Hepatocyte (in vitro differentiated cells): ENCODE measurements around the gene CPLX1.

Experiments used
- EZH2 ChIP-seq: fragments of 200-600 bp; sonication (generic); IDR thresholded peaks from 2 replicates; pipeline ENCODE4 v1.6.1; 2016; ENCODE audit warnings: antibody characterized with exemption, mild to moderate bottlenecking, borderline replicate concordance
- TF ChIP-seq, protein P1 (sequence below): fragments of 200-600 bp; sonication (generic); IDR thresholded peaks from 2 replicates; pipeline ENCODE4 v1.5.1; 2016; ENCODE audit warnings: antibody characterized with exemption, mild to moderate bottlenecking; ENCODE audit not compliant: poor library complexity

DNA sequence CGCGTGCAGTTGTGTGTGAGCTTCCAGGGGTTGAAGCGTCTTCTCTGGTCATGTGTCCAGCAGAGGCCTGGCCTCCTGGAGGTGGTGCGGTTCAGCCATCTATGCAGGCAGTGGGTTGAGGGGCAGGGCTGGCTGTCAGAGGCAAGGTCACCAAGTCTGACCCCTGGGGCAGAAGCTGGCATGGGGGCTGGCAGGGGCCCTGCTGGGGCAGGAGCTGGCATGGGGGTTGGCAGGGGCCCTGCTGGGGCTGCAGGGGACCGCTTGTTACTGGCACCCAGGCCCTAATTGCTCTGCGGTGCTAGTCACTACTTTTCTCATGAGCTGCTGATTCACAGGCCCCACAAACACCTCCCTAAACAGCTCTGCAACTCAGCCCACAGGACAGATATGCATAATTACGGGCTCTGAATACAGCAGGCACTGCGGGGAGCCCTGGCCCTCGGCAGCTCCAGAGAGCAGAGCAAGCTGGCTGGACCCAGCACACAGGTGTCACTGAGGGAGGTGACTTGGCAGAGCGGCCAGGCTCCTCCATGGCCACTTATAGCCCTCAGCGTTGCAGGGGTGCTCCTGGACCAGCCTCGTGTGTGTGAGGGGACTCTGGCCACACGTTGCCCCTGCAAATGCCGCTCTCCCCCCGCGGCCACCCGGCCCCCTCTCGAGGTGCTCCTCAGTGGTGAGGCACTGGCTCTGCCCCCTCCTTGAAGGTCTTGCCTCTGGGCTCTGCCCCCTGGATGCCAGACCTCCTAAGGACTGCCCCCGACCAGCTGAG lies 32.7 kb downstream of the CPLX1 start:
- no peak for TF ChIP-seq EZH2
- TF ChIP-seq, protein P1, sequence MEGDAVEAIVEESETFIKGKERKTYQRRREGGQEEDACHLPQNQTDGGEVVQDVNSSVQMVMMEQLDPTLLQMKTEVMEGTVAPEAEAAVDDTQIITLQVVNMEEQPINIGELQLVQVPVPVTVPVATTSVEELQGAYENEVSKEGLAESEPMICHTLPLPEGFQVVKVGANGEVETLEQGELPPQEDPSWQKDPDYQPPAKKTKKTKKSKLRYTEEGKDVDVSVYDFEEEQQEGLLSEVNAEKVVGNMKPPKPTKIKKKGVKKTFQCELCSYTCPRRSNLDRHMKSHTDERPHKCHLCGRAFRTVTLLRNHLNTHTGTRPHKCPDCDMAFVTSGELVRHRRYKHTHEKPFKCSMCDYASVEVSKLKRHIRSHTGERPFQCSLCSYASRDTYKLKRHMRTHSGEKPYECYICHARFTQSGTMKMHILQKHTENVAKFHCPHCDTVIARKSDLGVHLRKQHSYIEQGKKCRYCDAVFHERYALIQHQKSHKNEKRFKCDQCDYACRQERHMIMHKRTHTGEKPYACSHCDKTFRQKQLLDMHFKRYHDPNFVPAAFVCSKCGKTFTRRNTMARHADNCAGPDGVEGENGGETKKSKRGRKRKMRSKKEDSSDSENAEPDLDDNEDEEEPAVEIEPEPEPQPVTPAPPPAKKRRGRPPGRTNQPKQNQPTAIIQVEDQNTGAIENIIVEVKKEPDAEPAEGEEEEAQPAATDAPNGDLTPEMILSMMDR: no peak
